ENCODE data around the gene CDC42SE2.
"Not testable (repeated sequence)": the region's sequence is repeated elsewhere in the genome, so short reads cannot be mapped to it uniquely, and the experiment has no call there.

Gene CDC42SE2

DNA sequence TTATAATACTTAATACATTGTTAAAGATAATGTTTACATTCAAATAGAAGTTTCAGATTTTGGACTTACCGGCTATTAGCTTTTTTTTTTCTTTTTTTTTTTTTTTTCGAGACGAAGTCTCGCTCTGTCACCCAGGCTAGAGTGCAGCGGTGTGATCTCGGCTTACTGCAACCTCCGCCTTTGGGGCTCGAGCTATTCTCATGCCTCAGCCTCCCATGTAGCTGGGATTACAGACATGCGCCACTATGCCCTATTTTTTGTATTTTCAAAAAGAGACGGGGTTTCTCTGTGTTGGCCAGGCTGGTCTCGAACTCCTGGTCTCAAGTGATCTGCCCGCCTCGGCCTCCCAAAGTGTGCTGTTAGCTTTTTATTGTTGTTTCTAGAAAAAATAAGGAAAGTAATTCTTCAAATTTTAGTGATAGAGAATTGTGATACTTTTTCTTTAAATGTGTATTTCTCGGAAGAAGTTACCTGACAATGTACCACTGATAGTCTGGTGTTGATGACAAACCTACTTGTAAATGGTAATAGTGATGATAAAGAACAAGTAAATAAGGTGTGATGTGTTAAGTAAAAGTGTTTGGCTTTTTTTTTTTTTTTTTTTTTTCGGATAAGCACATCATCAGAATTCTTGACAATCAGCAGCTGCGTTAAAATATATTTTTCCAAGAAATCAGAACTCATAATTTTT is 2.7 kb downstream of the CDC42SE2 start:
- H3K9me3 ChIP-seq (ENCODE audit: low read length): no peaks in the 10 kb centered on the region
- H3K79me2 ChIP-seq (ENCODE audit: insufficient read depth, low read length): peaks cover 68% of the 10 kb centered on the region
- H4K20me1 ChIP-seq (ENCODE audit: insufficient read depth, low read length): no peaks in the 10 kb centered on the region
- H3K36me3 ChIP-seq (ENCODE audit: insufficient read depth, low read length): 0 out of 2 replicates have a peak, but pooled peaks cover 3% of the 10 kb centered on the region
- no peaks in the 10 kb centered on the region for H3K27me3 ChIP-seq (ENCODE audit: insufficient read depth, low read length)
- H3K9ac ChIP-seq (ENCODE audit: low read length): peak overlapping the region; percentile 97
- H3K9me2 ChIP-seq (ENCODE audit: low read depth, low read length): no peaks in the 10 kb centered on the region
- H3K27ac ChIP-seq (ENCODE audit: low read depth, low read length, poor library complexity, severe bottlenecking): peak overlapping the region; percentile 91
- H3F3A ChIP-seq (ENCODE audit: insufficient read depth, low read length): no peaks in the 10 kb centered on the region
- peaks cover 74% of the 10 kb centered on the region for H3K4me1 ChIP-seq (ENCODE audit: insufficient read depth, low read length, severe bottlenecking)
- no peak overlapping the region for H2AFZ ChIP-seq (ENCODE audit: low read length)
- TF ChIP-seq, protein P1, sequence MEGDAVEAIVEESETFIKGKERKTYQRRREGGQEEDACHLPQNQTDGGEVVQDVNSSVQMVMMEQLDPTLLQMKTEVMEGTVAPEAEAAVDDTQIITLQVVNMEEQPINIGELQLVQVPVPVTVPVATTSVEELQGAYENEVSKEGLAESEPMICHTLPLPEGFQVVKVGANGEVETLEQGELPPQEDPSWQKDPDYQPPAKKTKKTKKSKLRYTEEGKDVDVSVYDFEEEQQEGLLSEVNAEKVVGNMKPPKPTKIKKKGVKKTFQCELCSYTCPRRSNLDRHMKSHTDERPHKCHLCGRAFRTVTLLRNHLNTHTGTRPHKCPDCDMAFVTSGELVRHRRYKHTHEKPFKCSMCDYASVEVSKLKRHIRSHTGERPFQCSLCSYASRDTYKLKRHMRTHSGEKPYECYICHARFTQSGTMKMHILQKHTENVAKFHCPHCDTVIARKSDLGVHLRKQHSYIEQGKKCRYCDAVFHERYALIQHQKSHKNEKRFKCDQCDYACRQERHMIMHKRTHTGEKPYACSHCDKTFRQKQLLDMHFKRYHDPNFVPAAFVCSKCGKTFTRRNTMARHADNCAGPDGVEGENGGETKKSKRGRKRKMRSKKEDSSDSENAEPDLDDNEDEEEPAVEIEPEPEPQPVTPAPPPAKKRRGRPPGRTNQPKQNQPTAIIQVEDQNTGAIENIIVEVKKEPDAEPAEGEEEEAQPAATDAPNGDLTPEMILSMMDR (IDR thresholded peaks at IDR 0.05; ENCODE audit: low read length): no peak
- no peak for TF ChIP-seq EZH2 (IDR thresholded peaks at IDR 0.05; ENCODE audit: borderline replicate concordance, low read length)
- H3K4me3 ChIP-seq (ENCODE audit: low read depth, low read length, poor library complexity, severe bottlenecking): peak overlapping the region; percentile 83
- peak overlapping the region; percentile 78 for H3K4me2 ChIP-seq (ENCODE audit: low read length)

DNA sequence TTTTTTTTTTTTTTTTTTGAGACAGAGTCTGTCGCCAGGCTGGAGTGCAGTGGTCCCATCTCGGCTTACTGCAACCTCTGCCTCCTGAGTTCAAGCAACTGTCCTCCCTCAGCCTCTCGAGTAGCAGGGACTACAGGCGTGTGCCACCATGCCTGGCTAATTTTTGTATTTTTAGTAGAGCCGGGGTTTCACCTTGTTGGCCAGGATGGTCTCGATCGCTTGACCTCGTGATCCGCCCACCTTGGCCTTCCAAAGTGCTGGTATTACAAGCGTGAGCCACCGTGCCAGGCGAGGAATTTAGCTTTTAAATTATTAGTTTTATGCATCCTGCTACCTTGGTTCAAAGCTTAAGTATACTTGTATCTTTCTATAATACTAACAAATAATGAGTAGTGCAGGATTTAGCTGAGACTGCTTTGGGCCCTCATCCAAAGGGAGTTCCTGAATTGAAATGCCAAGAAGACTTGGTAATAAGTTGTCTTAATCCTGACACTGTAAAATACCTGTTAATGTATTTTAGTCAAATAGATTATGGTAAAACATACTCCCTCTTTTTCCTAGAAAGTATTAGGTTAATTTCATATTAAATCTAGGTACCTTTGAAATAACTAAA is 5.0 kb downstream of the CDC42SE2 start:
- Histone ChIP-seq H3K27ac (ENCODE audit: low read depth, low read length, poor library complexity, severe bottlenecking) (no peak overlapping the region), H3K4me1 (ENCODE audit: insufficient read depth, low read length, severe bottlenecking) (peaks cover 80% of the 10 kb centered on the region), H4K20me1 (ENCODE audit: insufficient read depth, low read length) (no peaks in the 10 kb centered on the region)

DNA sequence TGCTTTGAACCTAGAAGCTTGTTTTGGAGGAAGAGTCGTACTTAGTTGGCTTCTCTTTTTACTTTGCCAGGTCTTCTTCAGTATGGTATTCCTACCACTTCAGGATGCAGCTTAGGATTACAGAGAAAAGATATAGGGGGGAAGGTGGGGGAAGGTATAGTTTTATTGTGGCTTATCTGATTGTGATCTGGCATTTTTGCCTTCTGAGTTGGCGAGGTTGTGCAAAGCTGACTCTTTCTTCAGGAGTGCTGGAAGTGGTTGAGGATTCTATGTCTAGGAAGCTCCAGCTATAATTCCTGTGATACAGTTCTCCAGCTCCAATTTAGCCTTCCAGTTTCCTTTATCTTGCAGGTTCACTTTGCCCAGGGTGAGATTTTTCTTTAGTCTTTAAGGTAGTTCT is 7.0 kb downstream of the CDC42SE2 start:
- no peaks in the 10 kb centered on the region for H4K20me1 ChIP-seq (ENCODE audit: insufficient read depth, low read length)
- peak overlapping the region; percentile 86 for H3K27ac ChIP-seq (ENCODE audit: low read depth, low read length, poor library complexity, severe bottlenecking)
- H3K4me1 ChIP-seq (ENCODE audit: insufficient read depth, low read length, severe bottlenecking): peaks cover 96% of the 10 kb centered on the region
- H3K27me3 ChIP-seq (ENCODE audit: insufficient read depth, low read length): no peaks in the 10 kb centered on the region
- peak overlapping the region; percentile 9; the same call in 1 of the 2 replicates for H3K9ac ChIP-seq (ENCODE audit: low read length)
- H3K9me2 ChIP-seq (ENCODE audit: low read depth, low read length): no peaks in the 10 kb centered on the region
- peaks cover 3% of the 10 kb centered on the region; the same call in 1 of the 2 replicates for H3K36me3 ChIP-seq (ENCODE audit: insufficient read depth, low read length)
- H2AFZ ChIP-seq (ENCODE audit: low read length): no peak overlapping the region
- peaks cover 13% of the 10 kb centered on the region for H3F3A ChIP-seq (ENCODE audit: insufficient read depth, low read length)
- peak overlapping the region; percentile 0 for H3K4me3 ChIP-seq (ENCODE audit: low read depth, low read length, poor library complexity, severe bottlenecking)
- H3K4me2 ChIP-seq (ENCODE audit: low read length): peak overlapping the region; percentile 65
- no peak for TF ChIP-seq EZH2 (IDR thresholded peaks at IDR 0.05; ENCODE audit: borderline replicate concordance, low read length)
- TF ChIP-seq, protein P1 (IDR thresholded peaks at IDR 0.05; ENCODE audit: low read length): no peak
- H3K79me2 ChIP-seq (ENCODE audit: insufficient read depth, low read length): peaks cover 88% of the 10 kb centered on the region
- H3K9me3 ChIP-seq (ENCODE audit: low read length): no peaks in the 10 kb centered on the region

More for the DNA sequence above, 5.0 kb downstream of the CDC42SE2 start:
- H3K4me3 ChIP-seq (ENCODE audit: low read depth, low read length, poor library complexity, severe bottlenecking): no peak overlapping the region
- no peaks in the 10 kb centered on the region for H3K9me3 ChIP-seq (ENCODE audit: low read length)
- no peaks in the 10 kb centered on the region for H3K27me3 ChIP-seq (ENCODE audit: insufficient read depth, low read length)
- peaks cover 8% of the 10 kb centered on the region for H3F3A ChIP-seq (ENCODE audit: insufficient read depth, low read length)
- TF ChIP-seq, protein P1 (IDR thresholded peaks at IDR 0.05; ENCODE audit: low read length): no peak
- H3K79me2 ChIP-seq (ENCODE audit: insufficient read depth, low read length): peaks cover 83% of the 10 kb centered on the region
- peaks cover 3% of the 10 kb centered on the region; the same call in 1 of the 2 replicates for H3K36me3 ChIP-seq (ENCODE audit: insufficient read depth, low read length)
- no peaks in the 10 kb centered on the region for H3K9me2 ChIP-seq (ENCODE audit: low read depth, low read length)
- H3K4me2 ChIP-seq (ENCODE audit: low read length): peak overlapping the region; percentile 65; the same call in 1 of the 2 replicates
- H2AFZ ChIP-seq (ENCODE audit: low read length): no peak overlapping the region
- H3K9ac ChIP-seq (ENCODE audit: low read length): no peak overlapping the region

DNA sequence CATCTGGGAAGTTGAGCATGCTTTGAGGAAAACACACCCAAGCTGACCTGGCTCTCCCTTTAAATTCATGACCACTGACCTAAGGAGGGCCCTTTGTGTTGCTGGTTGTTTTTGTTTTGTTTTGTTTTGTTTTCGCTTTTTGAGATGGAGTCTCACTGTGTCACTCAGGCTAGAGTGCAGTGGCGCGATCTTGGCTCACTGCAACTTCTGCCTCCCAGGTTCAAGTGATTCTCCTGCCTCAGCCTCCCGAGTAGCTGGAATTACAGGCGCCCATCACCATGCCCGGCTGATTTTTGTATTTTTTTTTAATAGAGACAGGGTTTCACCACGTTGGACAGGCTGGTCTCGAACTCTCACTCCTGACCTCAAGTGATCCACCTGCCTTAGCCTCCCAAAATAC is 8.0 kb downstream of the CDC42SE2 start:
- H4K20me1 ChIP-seq (ENCODE audit: insufficient read depth, low read length); H2AFZ ChIP-seq (ENCODE audit: low read length); H3K9me3 ChIP-seq (ENCODE audit: low read length); H3K9me2 ChIP-seq (ENCODE audit: low read depth, low read length); H3K36me3 ChIP-seq (ENCODE audit: insufficient read depth, low read length); H3K27me3 ChIP-seq (ENCODE audit: insufficient read depth, low read length): not testable (repeated sequence)
- H3K27ac ChIP-seq (ENCODE audit: low read depth, low read length, poor library complexity, severe bottlenecking): peak overlapping the region; percentile 86
- H3K79me2 ChIP-seq (ENCODE audit: insufficient read depth, low read length): peaks cover 88% of the 10 kb centered on the region
- H3F3A ChIP-seq (ENCODE audit: insufficient read depth, low read length): peaks cover 13% of the 10 kb centered on the region
- H3K4me3 ChIP-seq (ENCODE audit: low read depth, low read length, poor library complexity, severe bottlenecking): peak overlapping the region; percentile 29
- H3K9ac ChIP-seq (ENCODE audit: low read length): peak overlapping the region; percentile 24; the same call in 1 of the 2 replicates
- peaks cover 94% of the 10 kb centered on the region for H3K4me1 ChIP-seq (ENCODE audit: insufficient read depth, low read length, severe bottlenecking)
- peak overlapping the region; percentile 65 for H3K4me2 ChIP-seq (ENCODE audit: low read length)

Data from OCI-LY1 (cell line).